SU-DHL-6 (cell line): ENCODE results near the gene GPR26.

Source experiments
- CTCF ChIP-seq: fragments of 200-600 bp; sonication (generic); IDR thresholded peaks from one replicate; pipeline ENCODE4 v1.5.1; 2017; ENCODE audit warnings: antibody characterized with exemption, mild to moderate bottlenecking, low read length, moderate library complexity; ENCODE audit not compliant: insufficient read depth, poor library complexity, severe bottlenecking
- EZH2phosphoT487 ChIP-seq: fragments of 200-600 bp; sonication (generic), shearing (Covaris generic); conservative IDR thresholded peaks from 2 replicates; pipeline ENCODE4 v1.6.1; 2018; ENCODE audit warnings: mild to moderate bottlenecking, antibody characterized with exemption, low read length, moderate library complexity, mixed read lengths

DNA sequence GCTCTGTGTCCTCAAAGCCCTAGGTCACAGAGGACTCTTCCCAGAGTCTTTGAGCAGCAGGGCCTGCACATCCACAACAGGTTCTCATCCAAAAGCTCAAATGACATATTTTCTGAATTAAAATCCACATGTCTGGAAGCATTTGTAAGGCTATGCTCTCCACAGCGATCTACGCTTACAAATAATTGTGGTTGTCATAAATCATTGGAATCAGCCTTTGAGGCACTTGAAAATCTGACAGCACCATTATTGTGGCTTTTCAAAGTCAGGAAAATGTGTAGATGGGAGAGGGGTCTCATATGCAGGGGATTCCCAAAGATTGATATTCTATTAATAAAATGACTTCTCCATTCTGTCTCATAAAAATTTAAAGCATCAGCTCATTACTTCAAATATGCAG lies 16.3 kb downstream of the GPR26 start:
- no peak for TF ChIP-seq CTCF
- no peak for TF ChIP-seq EZH2phosphoT487
